ENCODE results near the gene DNAJB2.

Gene DNAJB2

GRCh38 chr2:219268294-219268693 is 10.9 kb upstream of the DNAJB2 start:
- Histone ChIP-seq H3K9me3 (ENCODE audit: low read length) (no peaks in the 10 kb centered on the region), H2AFZ (ENCODE audit: low read length) (no peak overlapping the region), H3K79me2 (ENCODE audit: insufficient read depth, low read length) (no peaks in the 10 kb centered on the region), H3K36me3 (ENCODE audit: insufficient read depth, low read length) (no peaks in the 10 kb centered on the region), H3K4me1 (ENCODE audit: insufficient read depth, low read length, severe bottlenecking) (no peaks in the 10 kb centered on the region), H3K4me2 (ENCODE audit: low read length) (no peak overlapping the region), H3K27me3 (ENCODE audit: insufficient read depth, low read length) (no peaks in the 10 kb centered on the region), H4K20me1 (ENCODE audit: insufficient read depth, low read length) (no peaks in the 10 kb centered on the region), H3K4me3 (ENCODE audit: low read depth, low read length, poor library complexity, severe bottlenecking) (no peak overlapping the region), H3K27ac (ENCODE audit: low read depth, low read length, poor library complexity, severe bottlenecking) (no peak overlapping the region), H3K9me2 (ENCODE audit: low read depth, low read length) (no peaks in the 10 kb centered on the region), H3F3A (ENCODE audit: insufficient read depth, low read length) (no peaks in the 10 kb centered on the region), H3K9ac (ENCODE audit: low read length) (no peak overlapping the region)
- TF ChIP-seq EZH2 (IDR thresholded peaks at IDR 0.05; ENCODE audit: borderline replicate concordance, low read length) (no peak), CTCF (IDR thresholded peaks at IDR 0.05; ENCODE audit: low read length) (no peak)

- Histone ChIP-seq H3K36me3 (ENCODE audit: insufficient read depth, low read length) (no peaks in the 10 kb centered on the region), H3K4me1 (ENCODE audit: insufficient read depth, low read length, severe bottlenecking) (peaks cover 8% of the 10 kb centered on the region), H3K27me3 (ENCODE audit: insufficient read depth, low read length) (no peaks in the 10 kb centered on the region), H3K27ac (ENCODE audit: low read depth, low read length, poor library complexity, severe bottlenecking) (no peak overlapping the region), H3F3A (ENCODE audit: insufficient read depth, low read length) (no peaks in the 10 kb centered on the region), H3K9ac (ENCODE audit: low read length) (no peak overlapping the region), H3K9me2 (ENCODE audit: low read depth, low read length) (no peaks in the 10 kb centered on the region), H4K20me1 (ENCODE audit: insufficient read depth, low read length) (no peaks in the 10 kb centered on the region), H3K9me3 (ENCODE audit: low read length) (no peaks in the 10 kb centered on the region), H2AFZ (ENCODE audit: low read length) (no peak overlapping the region), H3K4me2 (ENCODE audit: low read length) (no peak overlapping the region), H3K79me2 (ENCODE audit: insufficient read depth, low read length) (no peaks in the 10 kb centered on the region), H3K4me3 (ENCODE audit: low read depth, low read length, poor library complexity, severe bottlenecking) (no peak overlapping the region)
- TF ChIP-seq EZH2 (IDR thresholded peaks at IDR 0.05; ENCODE audit: borderline replicate concordance, low read length) (no peak), CTCF (IDR thresholded peaks at IDR 0.05; ENCODE audit: low read length) (no peak)
Observed at GRCh38 chr2:219269362-219270054, 9.7 kb upstream of the DNAJB2 start.

- no peaks in the 10 kb centered on the region for H3K36me3 ChIP-seq (ENCODE audit: insufficient read depth, low read length)
- no peaks in the 10 kb centered on the region for H3F3A ChIP-seq (ENCODE audit: insufficient read depth, low read length)
- H3K27me3 ChIP-seq (ENCODE audit: insufficient read depth, low read length) = no peaks in the 10 kb centered on the region
- no peak overlapping the region for H3K4me2 ChIP-seq (ENCODE audit: low read length)
- no peak overlapping the region for H3K4me3 ChIP-seq (ENCODE audit: low read depth, low read length, poor library complexity, severe bottlenecking)
- no peaks in the 10 kb centered on the region for H3K9me2 ChIP-seq (ENCODE audit: low read depth, low read length)
- H3K79me2 ChIP-seq (ENCODE audit: insufficient read depth, low read length) = no peaks in the 10 kb centered on the region
- no peak overlapping the region for H3K9ac ChIP-seq (ENCODE audit: low read length)
- H3K9me3 ChIP-seq (ENCODE audit: low read length) = no peaks in the 10 kb centered on the region
- no peak overlapping the region for H2AFZ ChIP-seq (ENCODE audit: low read length)
- TF ChIP-seq CTCF (IDR thresholded peaks at IDR 0.05; ENCODE audit: low read length) (no peak), EZH2 (IDR thresholded peaks at IDR 0.05; ENCODE audit: borderline replicate concordance, low read length) (no peak)
- no peaks in the 10 kb centered on the region for H4K20me1 ChIP-seq (ENCODE audit: insufficient read depth, low read length)
- H3K27ac ChIP-seq (ENCODE audit: low read depth, low read length, poor library complexity, severe bottlenecking) = no peak overlapping the region
- peaks cover 13% of the 10 kb centered on the region for H3K4me1 ChIP-seq (ENCODE audit: insufficient read depth, low read length, severe bottlenecking)
Observed at GRCh38 chr2:219270055-219270372, 9.2 kb upstream of the DNAJB2 start.
